GM23248 (cell line): Measurements from ENCODE around the gene LSAMP. TPM values are rescaled to one million over a fixed set of nuclear protein-coding genes. Genes with fewer than 3 reads are reported as not detected.

Experiments used
- DNase-seq: peaks from one replicate; pipeline ENCODE4 v3.0.0-alpha.2; 2015
- H2AFZ ChIP-seq: fragments of 200-600 bp; sonication (generic); 2 replicates; pipeline ENCODE4 v1.6.1; 2016; ENCODE audit warnings: antibody characterized with exemption
- H3F3A ChIP-seq: fragments of 200-600 bp; sonication (generic); 2 replicates; pipeline ENCODE4 v1.6.1; 2016; ENCODE audit warnings: mild to moderate bottlenecking, antibody characterized with exemption, mixed run types; ENCODE audit not compliant: insufficient read depth
- H3K27ac ChIP-seq: fragments of 200-600 bp; sonication (generic); 2 replicates; pipeline ENCODE4 v1.5.1; 2016; ENCODE audit warnings: mild to moderate bottlenecking
- H3K27me3 ChIP-seq: fragments of 200-600 bp; sonication (generic); replicated peaks from 2 replicates; pipeline ENCODE4 v1.6.1; 2016; ENCODE audit warnings: mild to moderate bottlenecking; ENCODE audit not compliant: insufficient read depth
- H3K36me3 ChIP-seq: fragments of 200-600 bp; sonication (generic); 2 replicates; pipeline ENCODE4 v1.6.1; 2016; ENCODE audit warnings: low read depth, mild to moderate bottlenecking
- H3K4me1 ChIP-seq: fragments of 200-600 bp; sonication (generic); 2 replicates; pipeline ENCODE4 v1.6.1; 2016; ENCODE audit warnings: mild to moderate bottlenecking; ENCODE audit not compliant: insufficient read depth
- H3K4me2 ChIP-seq: fragments of 200-600 bp; sonication (generic); one replicate; pipeline ENCODE4 v1.6.1; 2016; ENCODE audit warnings: mild to moderate bottlenecking; ENCODE audit not compliant: unreplicated experiment
- H3K4me3 ChIP-seq: fragments of 200-600 bp; sonication (generic); 2 replicates; pipeline ENCODE4 v1.5.1; 2016; ENCODE audit warnings: mild to moderate bottlenecking
- H3K79me2 ChIP-seq: fragments of 200-600 bp; sonication (generic); 2 replicates; pipeline ENCODE4 v1.6.1; 2016; ENCODE audit warnings: mild to moderate bottlenecking; ENCODE audit not compliant: insufficient read depth
- H3K9ac ChIP-seq: fragments of 200-600 bp; sonication (generic); 2 replicates; pipeline ENCODE4 v1.6.1; 2016; ENCODE audit warnings: mild to moderate bottlenecking
- H3K9me2 ChIP-seq: fragments of 200-600 bp; sonication (generic); 2 replicates; pipeline ENCODE4 v1.6.1; 2016; ENCODE audit warnings: mixed run types, mild to moderate bottlenecking, moderate library complexity; ENCODE audit not compliant: insufficient read depth
- H3K9me3 ChIP-seq: fragments of 200-600 bp; sonication (generic); one replicate; pipeline ENCODE4 v1.6.1; 2017; ENCODE audit warnings: low read depth
- H4K20me1 ChIP-seq: fragments of 200-600 bp; sonication (generic); 2 replicates; pipeline ENCODE4 v1.6.0; 2016; ENCODE audit not compliant: insufficient read depth
- EZH2 ChIP-seq: fragments of 200-600 bp; sonication (generic); IDR thresholded peaks from 2 replicates; pipeline ENCODE4 v1.6.1; 2018; ENCODE audit warnings: antibody characterized with exemption, mild to moderate bottlenecking; ENCODE audit not compliant: insufficient read depth, poor library complexity, severe bottlenecking
- EZH2phosphoT487 ChIP-seq: fragments of 200-600 bp; sonication (generic); IDR thresholded peaks from 2 replicates; pipeline ENCODE4 v1.6.1; 2018; ENCODE audit warnings: antibody characterized with exemption, moderate library complexity, mild to moderate bottlenecking, low read depth; ENCODE audit not compliant: insufficient read depth
- WGBS, 2 experiments: methylation state at CpG; one replicate each; pipeline ENCODE4 v1.1.6; 2015 to 2017; ENCODE audit warnings: low lambda C conversion rate in 2 of 2, low coverage in 1 of 2; ENCODE audit errors: missing lambda C conversion rate in 2 of 2; 5-methylcytosine and 5-hydroxymethylcytosine counted together
- in situ Hi-C: fragments of 300-500 bp; cut with MboI; formaldehyde crosslinking; loops from 2 replicates; pipeline ENCODE4 v1.15.0; 2020
- polyA plus RNA-seq: library from polyadenylated mRNA; unstranded; fragments of >200 nt; fragmentation: Nextera tagmentation; extraction: Ambion mirVana; gene quantifications from 2 replicates; pipeline ENCODE4 v1.2.1, GENCODE V29; 2016
- total RNA-seq: library from RNA; depleted of rRNA; stranded (reverse); fragments of >200 nt; shearing (Covaris generic); gene quantifications from 2 replicates; pipeline ENCODE4 v1.2.3, GENCODE V29; 2014

LSAMP gene
- total and polyA plus RNA-seq, 2 experiments from 2014 or later, result 4.5 to 9.3 TPM

DNA sequence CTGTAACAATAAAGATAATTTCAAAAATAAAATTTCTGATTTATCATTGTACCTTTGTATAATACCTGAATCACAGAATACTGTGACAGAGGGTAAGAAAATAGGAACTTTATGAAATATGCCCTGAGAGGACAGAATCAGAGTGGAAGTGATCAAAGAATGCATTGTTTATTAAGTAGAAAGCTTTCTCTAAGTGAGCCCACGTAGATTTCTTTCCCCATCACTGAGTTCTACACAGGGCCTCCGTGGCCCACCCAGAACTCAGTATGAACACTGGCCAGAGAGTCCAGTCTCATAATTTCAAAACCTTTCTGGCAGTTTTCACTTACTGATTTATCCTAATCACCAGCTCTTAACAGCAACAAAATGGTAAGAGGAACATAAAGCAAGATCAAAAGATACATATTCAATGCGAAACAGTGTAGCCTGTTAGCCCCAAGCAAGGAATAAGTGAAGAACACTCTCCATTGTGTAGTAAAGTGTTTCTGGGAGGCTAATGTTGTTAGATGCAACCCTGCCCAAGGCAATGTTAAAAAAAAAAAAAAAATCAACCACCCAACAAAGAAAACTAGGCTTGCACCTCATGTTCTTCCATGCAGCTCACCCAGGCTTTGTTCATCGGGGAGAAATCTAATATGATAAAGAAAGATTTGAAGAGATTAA is 341.3 kb downstream of the LSAMP start:
- Histone ChIP-seq H3K4me1 (0 out of 2 replicates have a peak, but pooled peaks cover 8% of the 10 kb centered on the region), H3K9ac (no peak overlapping the region), H2AFZ (no peak overlapping the region), H4K20me1 (no peaks in the 10 kb centered on the region), H3K27ac (no peak overlapping the region), H3K9me2 (no peaks in the 10 kb centered on the region), H3F3A (no peaks in the 10 kb centered on the region), H3K9me3 (no peaks in the 10 kb centered on the region), H3K79me2 (no peaks in the 10 kb centered on the region), H3K27me3 (no peaks in the 10 kb centered on the region), H3K4me3 (no peak overlapping the region), H3K36me3 (no peaks in the 10 kb centered on the region), H3K4me2 (no peak overlapping the region)
- in situ Hi-C loops, result no loop called here
- no peak for DNase-seq
- 90 to 91% methylated on average over 4 of the region's 4 CpGs for WGBS, 2 experiments
- TF ChIP-seq EZH2, result no peak
- no peak for TF ChIP-seq EZH2phosphoT487

DNA sequence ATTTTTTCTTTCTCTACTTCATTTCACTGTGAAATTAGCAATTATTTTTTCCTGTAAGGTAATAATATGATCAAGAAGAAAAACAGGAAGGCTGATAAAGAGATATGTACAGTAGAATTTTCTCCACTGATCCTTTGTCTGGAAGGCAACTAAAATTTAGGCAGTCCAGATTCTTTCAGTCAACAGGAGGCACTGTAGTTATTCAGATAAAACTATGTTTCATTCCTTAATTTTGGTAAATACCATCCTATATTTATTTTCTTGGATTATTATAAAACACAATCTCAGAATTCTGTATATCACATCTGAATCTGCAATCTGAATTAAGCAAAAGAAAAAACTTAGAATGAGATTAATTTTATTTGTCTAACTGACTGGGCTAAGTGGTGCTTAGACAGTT is 343.2 kb downstream of the LSAMP start:
- no peak for DNase-seq
- TF ChIP-seq EZH2phosphoT487 (no peak), EZH2 (no peak)
- no peak overlapping the region for H3K9ac ChIP-seq
- no peaks in the 10 kb centered on the region for H3K36me3 ChIP-seq
- no peaks in the 10 kb centered on the region for H3K79me2 ChIP-seq
- H3K9me3 ChIP-seq, result no peaks in the 10 kb centered on the region
- H3F3A ChIP-seq, result no peaks in the 10 kb centered on the region
- H3K4me1 ChIP-seq, result 0 out of 2 replicates have a peak, but pooled peaks cover 8% of the 10 kb centered on the region
- H4K20me1 ChIP-seq, result no peaks in the 10 kb centered on the region
- no peak overlapping the region for H3K4me2 ChIP-seq
- H3K9me2 ChIP-seq, result no peaks in the 10 kb centered on the region
- H3K27ac ChIP-seq, result no peak overlapping the region
- no peaks in the 10 kb centered on the region for H3K27me3 ChIP-seq
- no peak overlapping the region for H3K4me3 ChIP-seq
- no peak overlapping the region for H2AFZ ChIP-seq
- in situ Hi-C loops, result no loop called here

DNA sequence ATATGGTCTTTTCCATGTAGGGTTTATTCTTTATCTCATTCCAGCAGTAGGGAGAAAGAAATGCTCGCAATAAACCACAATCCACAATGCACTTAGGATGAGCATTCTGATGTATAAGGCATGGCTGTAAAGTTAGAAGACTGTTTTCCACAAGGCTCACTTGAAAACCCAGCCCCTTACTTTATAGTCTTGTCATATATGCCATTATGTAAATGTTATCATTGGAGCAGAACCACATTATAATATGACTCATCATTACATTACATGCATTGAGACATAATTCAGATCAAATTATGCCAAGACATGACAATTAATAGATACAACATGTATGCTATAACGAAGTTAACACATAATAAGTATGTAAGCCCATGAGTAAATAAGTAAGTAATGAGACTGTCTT is 348.1 kb downstream of the LSAMP start:
- H3K36me3 ChIP-seq, result no peaks in the 10 kb centered on the region
- no peaks in the 10 kb centered on the region for H3K9me2 ChIP-seq
- no peak overlapping the region for H2AFZ ChIP-seq
- no peaks in the 10 kb centered on the region for H4K20me1 ChIP-seq
- H3K9me3 ChIP-seq, result no peaks in the 10 kb centered on the region
- 68 to 76% methylated on average over 2 of the region's 2 CpGs for WGBS, 2 experiments
- H3K4me3 ChIP-seq, result no peak overlapping the region
- H3K4me1 ChIP-seq, result no peaks in the 10 kb centered on the region
- H3K9ac ChIP-seq, result no peak overlapping the region
- no peaks in the 10 kb centered on the region for H3K27me3 ChIP-seq
- no peaks in the 10 kb centered on the region for H3F3A ChIP-seq
- H3K79me2 ChIP-seq, result no peaks in the 10 kb centered on the region
- no peak for TF ChIP-seq EZH2phosphoT487
- TF ChIP-seq EZH2, result no peak
- no peak overlapping the region for H3K27ac ChIP-seq
- no peak for DNase-seq
- in situ Hi-C loops, result no loop called here
- H3K4me2 ChIP-seq, result no peak overlapping the region

DNA sequence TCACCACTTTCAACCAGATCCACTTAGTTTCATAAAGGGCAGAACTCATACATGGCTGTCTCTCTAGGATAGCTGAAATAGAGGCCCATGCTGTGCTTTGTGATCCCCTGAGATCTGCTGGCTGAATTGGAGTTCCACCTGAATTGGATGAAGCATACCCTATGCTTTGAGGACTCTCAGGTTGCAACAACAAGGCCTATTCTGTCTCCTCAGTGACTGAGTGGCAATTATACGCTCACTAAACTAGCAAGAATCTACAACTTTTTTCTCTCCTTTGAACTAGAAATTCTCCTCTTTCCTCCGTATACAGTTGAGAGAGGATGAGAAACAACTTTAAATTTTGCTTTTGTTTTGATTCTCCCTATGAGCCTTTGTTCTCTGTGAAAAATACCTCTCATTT is 348.7 kb downstream of the LSAMP start:
- TF ChIP-seq EZH2 (no peak), EZH2phosphoT487 (no peak)
- in situ Hi-C loops, result no loop called here
- Histone ChIP-seq H3K4me1 (no peaks in the 10 kb centered on the region), H4K20me1 (no peaks in the 10 kb centered on the region), H3K9me2 (no peaks in the 10 kb centered on the region), H3K27me3 (no peaks in the 10 kb centered on the region), H3K9me3 (no peaks in the 10 kb centered on the region), H3K36me3 (no peaks in the 10 kb centered on the region), H3K9ac (no peak overlapping the region), H3F3A (no peaks in the 10 kb centered on the region), H3K79me2 (no peaks in the 10 kb centered on the region), H3K4me3 (no peak overlapping the region), H3K27ac (no peak overlapping the region), H2AFZ (no peak overlapping the region), H3K4me2 (no peak overlapping the region)
- no peak for DNase-seq
- WGBS, 2 experiments, result 94 to 100% methylated on average over 2 of the region's 2 CpGs

DNA sequence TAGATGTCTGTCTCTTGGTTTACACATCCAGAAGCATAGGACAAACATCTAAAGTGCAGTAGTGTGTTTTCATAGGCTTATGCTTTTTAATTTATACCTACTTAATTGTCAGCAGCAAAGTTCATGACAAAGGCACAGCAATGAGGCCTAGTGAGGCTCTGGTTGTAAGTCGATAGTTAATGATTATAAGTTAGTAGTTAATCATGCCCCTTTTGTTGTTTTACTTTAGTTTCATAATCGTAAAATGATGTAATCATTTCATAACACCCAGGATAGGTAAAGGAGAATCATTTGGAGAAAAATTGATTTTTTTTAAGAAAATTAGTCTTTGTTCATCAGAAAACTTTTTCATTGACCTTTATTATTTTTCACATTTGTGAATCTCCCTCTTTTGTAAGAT is 351.9 kb downstream of the LSAMP start:
- no peak for TF ChIP-seq EZH2phosphoT487
- in situ Hi-C loops, result no loop called here
- H3F3A ChIP-seq, result no peaks in the 10 kb centered on the region
- no peaks in the 10 kb centered on the region for H3K9me2 ChIP-seq
- H3K9me3 ChIP-seq, result no peaks in the 10 kb centered on the region
- no peaks in the 10 kb centered on the region for H4K20me1 ChIP-seq
- H3K27ac ChIP-seq, result no peak overlapping the region
- H3K27me3 ChIP-seq, result no peaks in the 10 kb centered on the region
- H2AFZ ChIP-seq, result no peak overlapping the region
- H3K4me1 ChIP-seq, result no peaks in the 10 kb centered on the region
- H3K79me2 ChIP-seq, result no peaks in the 10 kb centered on the region
- H3K4me2 ChIP-seq, result no peak overlapping the region
- no peaks in the 10 kb centered on the region for H3K36me3 ChIP-seq
- no peak overlapping the region for H3K4me3 ChIP-seq
- H3K9ac ChIP-seq, result no peak overlapping the region
- 72 to 75% methylated on average over 2 of the region's 2 CpGs for WGBS, 2 experiments
- no peak for DNase-seq
